Transverse colon (tissue), 4 donors: ENCODE measurements around the gene LRRN4CL.

ENCODE experiments used
- CTCF ChIP-seq, 5 experiments: fragments of 200-600 bp in 3 of 5; fragments of 450-650 bp in 2 of 5; sonication (generic) in 3 of 5; IDR thresholded peaks; 1 replicate in 2 of 5; 2 replicates in 3 of 5; pipeline ENCODE4 v1.5.1; 2016 to 2017; ENCODE audit warnings: antibody characterized with exemption in 5 of 5, inconsistent platforms in 3 of 5, mild to moderate bottlenecking in 2 of 5, moderate library complexity in 1 of 5
- EP300 ChIP-seq: sonication (generic); formaldehyde crosslinking; IDR thresholded peaks from one replicate; pipeline ENCODE4 v1.6.1; 2017; ENCODE audit warnings: antibody characterized with exemption, low read depth
- POLR2A ChIP-seq: fragments of 450-650 bp; IDR thresholded peaks from one replicate; pipeline ENCODE4 v1.6.1; 2016; ENCODE audit warnings: antibody characterized with exemption, mild to moderate bottlenecking, moderate library complexity
- POLR2AphosphoS5 ChIP-seq, 3 donors: sonication (generic); formaldehyde crosslinking; IDR thresholded peaks; one replicate each; pipeline ENCODE4 v1.6.1; 2016; ENCODE audit warnings: antibody characterized with exemption in 3 of 3

GRCh38 chr11:62712276-62712812 lies 23.0 kb upstream of the LRRN4CL start:
- TF ChIP-seq POLR2AphosphoS5 (IDR thresholded peaks at IDR 0.05) (no peak), CTCF (IDR thresholded peaks at IDR 0.05) (no peak), POLR2A (no peak), EP300 (no peak)
